Neural cell (in vitro differentiated cells): ENCODE results near the gene CCDC127. TPM values are rescaled to one million over a fixed set of nuclear protein-coding genes. Genes with fewer than 3 reads are reported as not detected.

Source experiments
- H2AFZ ChIP-seq: fragments of 200-600, 300-800 bp; sonication (generic), shearing (Covaris generic); 2 replicates; pipeline ENCODE4 v1.6.0; 2014; ENCODE audit warnings: low read depth, mild to moderate bottlenecking, antibody characterized with exemption, low read length, moderate library complexity
- H3F3A ChIP-seq: fragments of 200-600 bp; shearing (Covaris generic); 2 replicates; pipeline ENCODE4 v1.6.1; 2016; ENCODE audit warnings: mild to moderate bottlenecking, moderate library complexity, mixed read lengths, antibody characterized with exemption, low read length; ENCODE audit not compliant: insufficient read depth, poor library complexity, severe bottlenecking
- H3K27ac ChIP-seq: fragments of 200-600, 300-800 bp; sonication (generic), shearing (Covaris generic); 2 replicates; pipeline ENCODE4 v1.5.1; 2014; ENCODE audit warnings: mild to moderate bottlenecking, low read length, moderate library complexity
- H3K27me3 ChIP-seq: fragments of 300-800, 200-600 bp; sonication (generic), shearing (Covaris generic); 2 replicates; pipeline ENCODE4 v1.6.0; 2014; ENCODE audit warnings: mild to moderate bottlenecking, low read depth, low read length, moderate library complexity; ENCODE audit not compliant: insufficient read depth
- H3K36me3 ChIP-seq: fragments of 300-800, 200-600 bp; sonication (generic), shearing (Covaris generic); 2 replicates; pipeline ENCODE4 v1.5.1; 2014; ENCODE audit warnings: mild to moderate bottlenecking, antibody characterized with exemption, low read length, moderate library complexity; ENCODE audit not compliant: insufficient read depth
- H3K4me2 ChIP-seq: fragments of 300-800, 200-600 bp; sonication (generic), shearing (Covaris generic); 2 replicates; pipeline ENCODE4 v1.6.0; 2014; ENCODE audit warnings: mild to moderate bottlenecking, low read length
- H3K4me3 ChIP-seq: fragments of 300-800, 200-600 bp; sonication (generic), shearing (Covaris generic); 2 replicates; pipeline ENCODE4 v1.5.1; 2014; ENCODE audit warnings: mild to moderate bottlenecking, low read length, moderate library complexity
- H3K79me2 ChIP-seq: fragments of 200-600 bp; shearing (Covaris generic); replicated peaks from 2 replicates; pipeline ENCODE4 v1.6.0; 2014; ENCODE audit warnings: mild to moderate bottlenecking, low read length, moderate library complexity; ENCODE audit not compliant: insufficient read depth
- H3K9ac ChIP-seq: fragments of 300-800, 200-600 bp; sonication (generic), shearing (Covaris generic); 2 replicates; pipeline ENCODE4 v1.6.1; 2016; ENCODE audit warnings: mild to moderate bottlenecking, low read length, mixed read lengths
- H3K9me2 ChIP-seq: fragments of 200-600 bp; shearing (Covaris generic); 2 replicates; pipeline ENCODE4 v1.6.1; 2016; ENCODE audit warnings: mild to moderate bottlenecking, low read length, mixed read lengths; ENCODE audit not compliant: insufficient read depth
- H3K9me3 ChIP-seq: fragments of 200-600, 300-800 bp; sonication (generic), shearing (Covaris generic); 2 replicates; pipeline ENCODE4 v1.6.1; 2016; ENCODE audit warnings: mild to moderate bottlenecking, mixed run types, low read length, moderate library complexity, mixed read lengths
- H4K20me1 ChIP-seq: fragments of 200-600 bp; shearing (Covaris generic); 2 replicates; pipeline ENCODE4 v1.6.1; 2016; ENCODE audit warnings: mild to moderate bottlenecking, mixed run types; ENCODE audit not compliant: insufficient read depth
- EP300 ChIP-seq: fragments of 450-650 bp; conservative IDR thresholded peaks from 2 replicates; pipeline ENCODE4 v1.6.1; 2014; ENCODE audit warnings: antibody characterized with exemption, mild to moderate bottlenecking, moderate library complexity; ENCODE audit not compliant: poor library complexity, severe bottlenecking
- EZH2 ChIP-seq: fragments of 200-600, 300-800 bp; shearing (Covaris generic), sonication (generic); IDR thresholded peaks from 2 replicates; pipeline ENCODE4 v1.6.1; 2014; ENCODE audit warnings: antibody characterized with exemption, low read length, borderline replicate concordance, mild to moderate bottlenecking; ENCODE audit not compliant: insufficient read depth, poor library complexity, severe bottlenecking
- MXI1 ChIP-seq: fragments of 450-650 bp; conservative IDR thresholded peaks from 2 replicates; pipeline ENCODE4 v1.6.1; 2014; ENCODE audit warnings: antibody characterized with exemption, mild to moderate bottlenecking; ENCODE audit not compliant: poor library complexity, severe bottlenecking
- POLR2AphosphoS5 ChIP-seq: IDR thresholded peaks from 2 replicates; pipeline ENCODE4 v1.6.1; 2012
- RAD21 ChIP-seq: fragments of 450-650 bp; conservative IDR thresholded peaks from 2 replicates; pipeline ENCODE4 v1.6.1; 2014; ENCODE audit warnings: antibody characterized with exemption, mild to moderate bottlenecking, moderate library complexity
- SMC3 ChIP-seq: fragments of 450-650 bp; conservative IDR thresholded peaks from 2 replicates; pipeline ENCODE4 v1.6.1; 2014; ENCODE audit warnings: antibody characterized with exemption, mild to moderate bottlenecking, moderate library complexity; ENCODE audit not compliant: poor library complexity
- TAF1 ChIP-seq: IDR thresholded peaks from 2 replicates; pipeline ENCODE4 v1.6.1; 2012; ENCODE audit warnings: low read depth
- polyA plus RNA-seq: library from polyadenylated mRNA; depleted of rRNA; stranded (reverse); fragments of >200 nt; gene quantifications from 2 replicates; pipeline ENCODE4 v1.2.3, GENCODE V29; 2014
- TF ChIP-seq, protein P1 (sequence below): IDR thresholded peaks from 2 replicates; pipeline ENCODE4 v1.6.1; 2012; ENCODE audit warnings: borderline replicate concordance
- TF ChIP-seq, protein P2 (sequence below): fragments of 450-650 bp; IDR thresholded peaks from 2 replicates; pipeline ENCODE4 v1.5.1; 2014; ENCODE audit warnings: antibody characterized with exemption, mild to moderate bottlenecking, moderate library complexity; ENCODE audit not compliant: poor library complexity, severe bottlenecking

Gene CCDC127
- polyA plus RNA-seq, 1 donor from 2014 or later, result 5.4 TPM

DNA sequence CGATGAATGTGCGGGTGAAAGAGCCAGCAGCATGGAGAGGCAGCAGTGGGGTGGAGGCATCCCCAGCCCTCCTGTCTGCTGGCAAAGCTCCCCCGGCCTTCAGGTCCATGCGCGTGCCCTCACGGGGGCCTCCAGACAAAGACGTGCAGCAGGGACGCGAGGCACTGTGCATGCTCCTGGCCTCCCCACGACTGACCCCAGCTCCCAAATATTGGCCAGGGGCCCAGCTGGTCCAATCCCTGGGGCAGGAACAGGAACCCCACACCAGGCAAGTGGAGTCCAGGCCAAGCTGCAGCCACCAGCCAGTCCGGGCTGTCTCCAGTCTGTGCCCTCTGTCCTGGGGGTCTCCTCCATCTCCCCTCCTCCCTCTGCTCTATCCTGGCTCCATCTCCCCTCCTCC lies 60.2 kb downstream of the CCDC127 start:
- no peaks in the 10 kb centered on the region for H3K27me3 ChIP-seq
- no peak overlapping the region for H3K27ac ChIP-seq
- no peak overlapping the region for H3K4me3 ChIP-seq
- H3F3A ChIP-seq, result no peaks in the 10 kb centered on the region
- no peak overlapping the region for H3K9ac ChIP-seq
- no peak for TF ChIP-seq POLR2AphosphoS5
- no peak for TF ChIP-seq MXI1
- TF ChIP-seq RAD21, result no peak
- TF ChIP-seq TAF1, result no peak
- TF ChIP-seq EZH2, result no peak
- TF ChIP-seq SMC3, result no peak
- H4K20me1 ChIP-seq, result no peaks in the 10 kb centered on the region
- H3K4me2 ChIP-seq, result no peak overlapping the region
- H3K79me2 ChIP-seq, result no peaks in the 10 kb centered on the region
- no peaks in the 10 kb centered on the region for H3K9me2 ChIP-seq
- H3K9me3 ChIP-seq, result no peaks in the 10 kb centered on the region
- no peak overlapping the region for H2AFZ ChIP-seq
- no peaks in the 10 kb centered on the region for H3K36me3 ChIP-seq

DNA sequence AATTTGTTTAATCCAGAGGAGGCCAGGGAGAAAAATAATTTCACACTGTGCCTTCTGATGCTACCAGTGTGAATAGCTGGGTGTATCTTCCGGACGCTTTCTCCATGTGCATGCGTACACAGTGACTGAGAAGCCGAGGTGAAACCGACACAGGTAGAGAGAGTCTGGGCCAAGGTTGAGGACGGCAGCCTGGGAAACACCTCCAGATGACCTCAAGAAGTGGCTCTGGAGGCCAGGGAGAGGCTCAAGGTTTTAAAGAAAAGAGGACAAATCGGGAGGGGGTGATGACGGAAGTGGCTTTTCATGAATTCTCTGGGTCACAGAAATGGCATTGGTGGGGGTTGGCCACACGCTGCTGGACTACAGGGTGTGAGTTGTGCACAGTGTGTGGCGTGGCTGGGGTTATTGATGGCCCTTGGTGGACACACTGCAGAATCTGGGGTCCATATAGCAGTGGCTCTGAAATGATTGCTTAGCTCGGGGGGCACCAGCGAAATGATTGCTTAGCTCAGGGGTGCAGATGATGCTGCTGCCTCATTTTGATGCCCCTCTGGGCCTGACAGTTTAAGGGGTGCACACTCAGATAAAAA lies 60.7 kb downstream of the CCDC127 start:
- no peak overlapping the region for H3K9ac ChIP-seq
- H3K4me3 ChIP-seq, result no peak overlapping the region
- H3K36me3 ChIP-seq, result no peaks in the 10 kb centered on the region
- no peaks in the 10 kb centered on the region for H3K79me2 ChIP-seq
- no peak overlapping the region for H2AFZ ChIP-seq
- no peaks in the 10 kb centered on the region for H4K20me1 ChIP-seq
- no peak for TF ChIP-seq SMC3
- no peak for TF ChIP-seq EP300
- TF ChIP-seq, protein P1, sequence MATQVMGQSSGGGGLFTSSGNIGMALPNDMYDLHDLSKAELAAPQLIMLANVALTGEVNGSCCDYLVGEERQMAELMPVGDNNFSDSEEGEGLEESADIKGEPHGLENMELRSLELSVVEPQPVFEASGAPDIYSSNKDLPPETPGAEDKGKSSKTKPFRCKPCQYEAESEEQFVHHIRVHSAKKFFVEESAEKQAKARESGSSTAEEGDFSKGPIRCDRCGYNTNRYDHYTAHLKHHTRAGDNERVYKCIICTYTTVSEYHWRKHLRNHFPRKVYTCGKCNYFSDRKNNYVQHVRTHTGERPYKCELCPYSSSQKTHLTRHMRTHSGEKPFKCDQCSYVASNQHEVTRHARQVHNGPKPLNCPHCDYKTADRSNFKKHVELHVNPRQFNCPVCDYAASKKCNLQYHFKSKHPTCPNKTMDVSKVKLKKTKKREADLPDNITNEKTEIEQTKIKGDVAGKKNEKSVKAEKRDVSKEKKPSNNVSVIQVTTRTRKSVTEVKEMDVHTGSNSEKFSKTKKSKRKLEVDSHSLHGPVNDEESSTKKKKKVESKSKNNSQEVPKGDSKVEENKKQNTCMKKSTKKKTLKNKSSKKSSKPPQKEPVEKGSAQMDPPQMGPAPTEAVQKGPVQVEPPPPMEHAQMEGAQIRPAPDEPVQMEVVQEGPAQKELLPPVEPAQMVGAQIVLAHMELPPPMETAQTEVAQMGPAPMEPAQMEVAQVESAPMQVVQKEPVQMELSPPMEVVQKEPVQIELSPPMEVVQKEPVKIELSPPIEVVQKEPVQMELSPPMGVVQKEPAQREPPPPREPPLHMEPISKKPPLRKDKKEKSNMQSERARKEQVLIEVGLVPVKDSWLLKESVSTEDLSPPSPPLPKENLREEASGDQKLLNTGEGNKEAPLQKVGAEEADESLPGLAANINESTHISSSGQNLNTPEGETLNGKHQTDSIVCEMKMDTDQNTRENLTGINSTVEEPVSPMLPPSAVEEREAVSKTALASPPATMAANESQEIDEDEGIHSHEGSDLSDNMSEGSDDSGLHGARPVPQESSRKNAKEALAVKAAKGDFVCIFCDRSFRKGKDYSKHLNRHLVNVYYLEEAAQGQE, result no peak
- no peak for TF ChIP-seq MXI1
- no peak for TF ChIP-seq EZH2
- TF ChIP-seq TAF1, result no peak
- TF ChIP-seq, protein P2, sequence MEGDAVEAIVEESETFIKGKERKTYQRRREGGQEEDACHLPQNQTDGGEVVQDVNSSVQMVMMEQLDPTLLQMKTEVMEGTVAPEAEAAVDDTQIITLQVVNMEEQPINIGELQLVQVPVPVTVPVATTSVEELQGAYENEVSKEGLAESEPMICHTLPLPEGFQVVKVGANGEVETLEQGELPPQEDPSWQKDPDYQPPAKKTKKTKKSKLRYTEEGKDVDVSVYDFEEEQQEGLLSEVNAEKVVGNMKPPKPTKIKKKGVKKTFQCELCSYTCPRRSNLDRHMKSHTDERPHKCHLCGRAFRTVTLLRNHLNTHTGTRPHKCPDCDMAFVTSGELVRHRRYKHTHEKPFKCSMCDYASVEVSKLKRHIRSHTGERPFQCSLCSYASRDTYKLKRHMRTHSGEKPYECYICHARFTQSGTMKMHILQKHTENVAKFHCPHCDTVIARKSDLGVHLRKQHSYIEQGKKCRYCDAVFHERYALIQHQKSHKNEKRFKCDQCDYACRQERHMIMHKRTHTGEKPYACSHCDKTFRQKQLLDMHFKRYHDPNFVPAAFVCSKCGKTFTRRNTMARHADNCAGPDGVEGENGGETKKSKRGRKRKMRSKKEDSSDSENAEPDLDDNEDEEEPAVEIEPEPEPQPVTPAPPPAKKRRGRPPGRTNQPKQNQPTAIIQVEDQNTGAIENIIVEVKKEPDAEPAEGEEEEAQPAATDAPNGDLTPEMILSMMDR, result no peak
- TF ChIP-seq POLR2AphosphoS5, result no peak
- no peak for TF ChIP-seq RAD21
- no peaks in the 10 kb centered on the region for H3K9me3 ChIP-seq
- H3F3A ChIP-seq, result no peaks in the 10 kb centered on the region
- no peak overlapping the region for H3K27ac ChIP-seq
- H3K4me2 ChIP-seq, result no peak overlapping the region
- no peaks in the 10 kb centered on the region for H3K27me3 ChIP-seq
- no peaks in the 10 kb centered on the region for H3K9me2 ChIP-seq
